ENCODE results near the gene GIMAP7.

DNA sequence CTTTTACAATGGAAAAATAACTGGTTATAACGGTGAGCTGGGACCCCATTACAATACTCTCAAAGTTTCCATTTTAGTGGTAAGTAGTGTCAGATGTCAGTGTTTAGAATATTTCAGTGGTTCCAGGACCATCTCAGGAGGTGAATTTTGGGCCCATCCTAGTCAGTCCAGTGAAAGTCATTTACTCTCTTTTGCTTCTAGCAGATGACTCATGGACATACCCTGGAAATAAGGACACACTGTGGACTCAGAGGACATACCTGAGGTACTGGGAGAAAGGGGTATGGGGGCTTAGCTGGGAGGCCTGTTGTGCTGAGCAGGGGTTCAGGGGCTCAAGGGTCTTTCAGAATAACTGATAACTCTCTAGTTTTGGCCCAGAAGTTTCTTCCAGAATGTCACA lies 51.9 kb downstream of the GIMAP7 start:
- TF ChIP-seq, protein P1, sequence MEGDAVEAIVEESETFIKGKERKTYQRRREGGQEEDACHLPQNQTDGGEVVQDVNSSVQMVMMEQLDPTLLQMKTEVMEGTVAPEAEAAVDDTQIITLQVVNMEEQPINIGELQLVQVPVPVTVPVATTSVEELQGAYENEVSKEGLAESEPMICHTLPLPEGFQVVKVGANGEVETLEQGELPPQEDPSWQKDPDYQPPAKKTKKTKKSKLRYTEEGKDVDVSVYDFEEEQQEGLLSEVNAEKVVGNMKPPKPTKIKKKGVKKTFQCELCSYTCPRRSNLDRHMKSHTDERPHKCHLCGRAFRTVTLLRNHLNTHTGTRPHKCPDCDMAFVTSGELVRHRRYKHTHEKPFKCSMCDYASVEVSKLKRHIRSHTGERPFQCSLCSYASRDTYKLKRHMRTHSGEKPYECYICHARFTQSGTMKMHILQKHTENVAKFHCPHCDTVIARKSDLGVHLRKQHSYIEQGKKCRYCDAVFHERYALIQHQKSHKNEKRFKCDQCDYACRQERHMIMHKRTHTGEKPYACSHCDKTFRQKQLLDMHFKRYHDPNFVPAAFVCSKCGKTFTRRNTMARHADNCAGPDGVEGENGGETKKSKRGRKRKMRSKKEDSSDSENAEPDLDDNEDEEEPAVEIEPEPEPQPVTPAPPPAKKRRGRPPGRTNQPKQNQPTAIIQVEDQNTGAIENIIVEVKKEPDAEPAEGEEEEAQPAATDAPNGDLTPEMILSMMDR (tag by site-specific recombination; IDR thresholded peaks at IDR 0.05) = no peak
- TF ChIP-seq, protein P2, sequence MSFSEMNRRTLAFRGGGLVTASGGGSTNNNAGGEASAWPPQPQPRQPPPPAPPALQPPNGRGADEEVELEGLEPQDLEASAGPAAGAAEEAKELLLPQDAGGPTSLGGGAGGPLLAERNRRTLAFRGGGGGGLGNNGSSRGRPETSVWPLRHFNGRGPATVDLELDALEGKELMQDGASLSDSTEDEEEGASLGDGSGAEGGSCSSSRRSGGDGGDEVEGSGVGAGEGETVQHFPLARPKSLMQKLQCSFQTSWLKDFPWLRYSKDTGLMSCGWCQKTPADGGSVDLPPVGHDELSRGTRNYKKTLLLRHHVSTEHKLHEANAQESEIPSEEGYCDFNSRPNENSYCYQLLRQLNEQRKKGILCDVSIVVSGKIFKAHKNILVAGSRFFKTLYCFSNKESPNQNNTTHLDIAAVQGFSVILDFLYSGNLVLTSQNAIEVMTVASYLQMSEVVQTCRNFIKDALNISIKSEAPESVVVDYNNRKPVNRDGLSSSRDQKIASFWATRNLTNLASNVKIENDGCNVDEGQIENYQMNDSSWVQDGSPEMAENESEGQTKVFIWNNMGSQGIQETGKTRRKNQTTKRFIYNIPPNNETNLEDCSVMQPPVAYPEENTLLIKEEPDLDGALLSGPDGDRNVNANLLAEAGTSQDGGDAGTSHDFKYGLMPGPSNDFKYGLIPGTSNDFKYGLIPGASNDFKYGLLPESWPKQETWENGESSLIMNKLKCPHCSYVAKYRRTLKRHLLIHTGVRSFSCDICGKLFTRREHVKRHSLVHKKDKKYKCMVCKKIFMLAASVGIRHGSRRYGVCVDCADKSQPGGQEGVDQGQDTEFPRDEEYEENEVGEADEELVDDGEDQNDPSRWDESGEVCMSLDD (tag by site-specific recombination; IDR thresholded peaks at IDR 0.05) = no peak
- no peak for TF ChIP-seq ZNF776 (tag by site-specific recombination; IDR thresholded peaks at IDR 0.05; ENCODE audit: borderline replicate concordance)
- no peak for TF ChIP-seq ZNF791 (tag by site-specific recombination; IDR thresholded peaks at IDR 0.05)
- no peak for TF ChIP-seq ZNF433 (tag by site-specific recombination; IDR thresholded peaks at IDR 0.05; ENCODE audit: low read depth)
- TF ChIP-seq, protein P3, sequence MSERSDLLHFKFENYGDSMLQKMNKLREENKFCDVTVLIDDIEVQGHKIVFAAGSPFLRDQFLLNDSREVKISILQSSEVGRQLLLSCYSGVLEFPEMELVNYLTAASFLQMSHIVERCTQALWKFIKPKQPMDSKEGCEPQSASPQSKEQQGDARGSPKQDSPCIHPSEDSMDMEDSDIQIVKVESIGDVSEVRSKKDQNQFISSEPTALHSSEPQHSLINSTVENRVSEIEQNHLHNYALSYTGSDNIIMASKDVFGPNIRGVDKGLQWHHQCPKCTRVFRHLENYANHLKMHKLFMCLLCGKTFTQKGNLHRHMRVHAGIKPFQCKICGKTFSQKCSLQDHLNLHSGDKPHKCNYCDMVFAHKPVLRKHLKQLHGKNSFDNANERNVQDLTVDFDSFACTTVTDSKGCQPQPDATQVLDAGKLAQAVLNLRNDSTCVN (tag by site-specific recombination; optimal IDR thresholded peaks at IDR 0.05) = no peak
- TF ChIP-seq, protein P4, sequence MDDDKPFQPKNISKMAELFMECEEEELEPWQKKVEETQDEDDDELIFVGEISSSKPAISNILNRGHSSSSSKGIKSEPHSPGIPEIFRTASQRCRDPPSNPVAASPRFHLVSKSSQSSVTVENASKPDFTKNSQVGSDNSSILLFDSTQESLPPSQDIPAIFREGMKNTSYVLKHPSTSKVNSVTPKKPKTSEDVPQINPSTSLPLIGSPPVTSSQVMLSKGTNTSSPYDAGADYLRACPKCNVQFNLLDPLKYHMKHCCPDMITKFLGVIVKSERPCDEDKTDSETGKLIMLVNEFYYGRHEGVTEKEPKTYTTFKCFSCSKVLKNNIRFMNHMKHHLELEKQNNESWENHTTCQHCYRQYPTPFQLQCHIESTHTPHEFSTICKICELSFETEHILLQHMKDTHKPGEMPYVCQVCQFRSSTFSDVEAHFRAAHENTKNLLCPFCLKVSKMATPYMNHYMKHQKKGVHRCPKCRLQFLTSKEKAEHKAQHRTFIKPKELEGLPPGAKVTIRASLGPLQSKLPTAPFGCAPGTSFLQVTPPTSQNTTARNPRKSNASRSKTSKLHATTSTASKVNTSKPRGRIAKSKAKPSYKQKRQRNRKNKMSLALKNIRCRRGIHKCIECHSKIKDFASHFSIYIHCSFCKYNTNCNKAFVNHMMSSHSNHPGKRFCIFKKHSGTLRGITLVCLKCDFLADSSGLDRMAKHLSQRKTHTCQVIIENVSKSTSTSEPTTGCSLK (tag by site-specific recombination; IDR thresholded peaks at IDR 0.05) = no peak
- TF ChIP-seq, protein P5, sequence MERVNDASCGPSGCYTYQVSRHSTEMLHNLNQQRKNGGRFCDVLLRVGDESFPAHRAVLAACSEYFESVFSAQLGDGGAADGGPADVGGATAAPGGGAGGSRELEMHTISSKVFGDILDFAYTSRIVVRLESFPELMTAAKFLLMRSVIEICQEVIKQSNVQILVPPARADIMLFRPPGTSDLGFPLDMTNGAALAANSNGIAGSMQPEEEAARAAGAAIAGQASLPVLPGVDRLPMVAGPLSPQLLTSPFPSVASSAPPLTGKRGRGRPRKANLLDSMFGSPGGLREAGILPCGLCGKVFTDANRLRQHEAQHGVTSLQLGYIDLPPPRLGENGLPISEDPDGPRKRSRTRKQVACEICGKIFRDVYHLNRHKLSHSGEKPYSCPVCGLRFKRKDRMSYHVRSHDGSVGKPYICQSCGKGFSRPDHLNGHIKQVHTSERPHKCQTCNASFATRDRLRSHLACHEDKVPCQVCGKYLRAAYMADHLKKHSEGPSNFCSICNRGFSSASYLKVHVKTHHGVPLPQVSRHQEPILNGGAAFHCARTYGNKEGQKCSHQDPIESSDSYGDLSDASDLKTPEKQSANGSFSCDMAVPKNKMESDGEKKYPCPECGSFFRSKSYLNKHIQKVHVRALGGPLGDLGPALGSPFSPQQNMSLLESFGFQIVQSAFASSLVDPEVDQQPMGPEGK (tag by site-specific recombination; IDR thresholded peaks at IDR 0.05) = no peak
- no peak for TF ChIP-seq TCF7L2 (IDR thresholded peaks at IDR 0.05; ENCODE audit: borderline replicate concordance, low read depth, low read length)
